Mammary microvascular endothelial cell (primary cell): ENCODE measurements around the gene DNTTIP2. TPM values are rescaled to one million over a fixed set of nuclear protein-coding genes. Genes with fewer than 3 reads are reported as not detected.

ENCODE experiments used
- total RNA-seq: library from RNA; depleted of rRNA; stranded (reverse); fragments of >200 nt; gene quantifications from 2 replicates; pipeline ENCODE4 v1.2.3, GENCODE V29; 2015

DNTTIP2 gene
- 26.4 and 30.2 TPM in 2 replicates for total RNA-seq

GRCh38 chr1:93878889-93879586, at the start of gene DNTTIP2:
Gene DNTTIP2, minus strand, starts transcription at chr1:93879206. Its CDS starts 58 bp downstream, at chr1:93879148.

GRCh38 chr1:93909146-93910050, 30.4 kb upstream of the DNTTIP2 start, which contains the start of gene GCLM:
Gene GCLM, minus strand, starts transcription at chr1:93909430. Its CDS starts 267 bp downstream, at chr1:93909163.

Other genes with a start within 250 kb of the DNTTIP2 start
- 50.6 and 51.5 TPM in 2 replicates for gene BCAR3, start 197.4 kb downstream of the DNTTIP2 start, total RNA-seq
- 25.6 and 26.3 TPM in 2 replicates for gene GCLM, start 30.2 kb upstream of the DNTTIP2 start, total RNA-seq
- gene ABCA4, start 241.9 kb upstream of the DNTTIP2 start, total RNA-seq = 2.3 and 3.8 TPM in 2 replicates